ENCODE data around the gene USP16. TPM values are rescaled to one million over a fixed set of nuclear protein-coding genes. Genes with fewer than 3 reads are reported as not detected.
A peak's percentile ranks its signal among the peaks of the same experiment; 100 is the strongest.
"Not testable (repeated sequence)": the region's sequence is repeated elsewhere in the genome, so short reads cannot be mapped to it uniquely, and the experiment has no call there.

USP16 gene
- total RNA-seq, 1 experiment from 2014 or later, result 24.6 TPM

DNA sequence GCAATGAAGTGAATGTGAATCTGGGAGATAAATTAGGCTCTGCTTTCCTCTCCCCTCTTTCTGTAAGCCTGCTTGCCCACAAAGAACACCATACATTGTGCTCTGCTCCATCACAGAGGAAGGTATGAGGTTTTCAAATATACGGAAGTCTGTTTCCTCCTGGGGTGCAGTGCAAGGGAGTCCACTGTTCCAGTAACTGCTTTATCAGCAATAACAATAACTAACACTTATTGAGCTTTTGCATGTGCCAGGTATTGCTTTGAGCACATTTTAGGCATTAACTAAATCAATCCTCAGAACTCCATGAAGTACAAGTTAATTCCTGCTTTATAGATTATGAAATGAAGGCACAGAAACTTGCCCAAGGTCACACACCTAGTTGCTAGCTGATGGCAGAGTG is 41.8 kb upstream of the USP16 start:
- Histone ChIP-seq H2AFZ (no peak overlapping the region), H4K20me1 (ENCODE audit: insufficient read depth) (no peaks in the 10 kb centered on the region), H3K9me3 (ENCODE audit: insufficient read depth, low read depth) (no peaks in the 10 kb centered on the region), H3F3A (ENCODE audit: insufficient read depth, low read depth) (no peaks in the 10 kb centered on the region), H3K9me2 (ENCODE audit: insufficient read depth) (no peaks in the 10 kb centered on the region), H3K4me1 (replicated peaks; ENCODE audit: insufficient read depth) (no peaks in the 10 kb centered on the region), H3K27ac (no peak overlapping the region), H3K36me3 (ENCODE audit: low read depth) (0 out of 2 replicates have a peak, but pooled peaks cover 6% of the 10 kb centered on the region), H3K27me3 (ENCODE audit: insufficient read depth, low read depth) (no peaks in the 10 kb centered on the region), H3K4me3 (no peak overlapping the region), H3K4me2 (no peak overlapping the region), H3K79me2 (ENCODE audit: low read depth) (peaks cover 5% of the 10 kb centered on the region; the same call in 1 of the 2 replicates)
- ChIA-PET CTCF (no interaction called here), POLR2A (ENCODE audit: unreplicated experiment) (no interaction called here)
- DNase-seq, result no peak
- intact Hi-C loops (cut with micrococcal nuclease; ENCODE audit: unreplicated experiment), result no loop called here
- no TSS peak for BruUV-seq (replicated peaks)
- TF ChIP-seq EZH2 (IDR thresholded peaks at IDR 0.05; ENCODE audit: low read depth), result no peak
- TF ChIP-seq, protein P1, sequence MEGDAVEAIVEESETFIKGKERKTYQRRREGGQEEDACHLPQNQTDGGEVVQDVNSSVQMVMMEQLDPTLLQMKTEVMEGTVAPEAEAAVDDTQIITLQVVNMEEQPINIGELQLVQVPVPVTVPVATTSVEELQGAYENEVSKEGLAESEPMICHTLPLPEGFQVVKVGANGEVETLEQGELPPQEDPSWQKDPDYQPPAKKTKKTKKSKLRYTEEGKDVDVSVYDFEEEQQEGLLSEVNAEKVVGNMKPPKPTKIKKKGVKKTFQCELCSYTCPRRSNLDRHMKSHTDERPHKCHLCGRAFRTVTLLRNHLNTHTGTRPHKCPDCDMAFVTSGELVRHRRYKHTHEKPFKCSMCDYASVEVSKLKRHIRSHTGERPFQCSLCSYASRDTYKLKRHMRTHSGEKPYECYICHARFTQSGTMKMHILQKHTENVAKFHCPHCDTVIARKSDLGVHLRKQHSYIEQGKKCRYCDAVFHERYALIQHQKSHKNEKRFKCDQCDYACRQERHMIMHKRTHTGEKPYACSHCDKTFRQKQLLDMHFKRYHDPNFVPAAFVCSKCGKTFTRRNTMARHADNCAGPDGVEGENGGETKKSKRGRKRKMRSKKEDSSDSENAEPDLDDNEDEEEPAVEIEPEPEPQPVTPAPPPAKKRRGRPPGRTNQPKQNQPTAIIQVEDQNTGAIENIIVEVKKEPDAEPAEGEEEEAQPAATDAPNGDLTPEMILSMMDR (conservative IDR thresholded peaks at IDR 0.05), result no peak

DNA sequence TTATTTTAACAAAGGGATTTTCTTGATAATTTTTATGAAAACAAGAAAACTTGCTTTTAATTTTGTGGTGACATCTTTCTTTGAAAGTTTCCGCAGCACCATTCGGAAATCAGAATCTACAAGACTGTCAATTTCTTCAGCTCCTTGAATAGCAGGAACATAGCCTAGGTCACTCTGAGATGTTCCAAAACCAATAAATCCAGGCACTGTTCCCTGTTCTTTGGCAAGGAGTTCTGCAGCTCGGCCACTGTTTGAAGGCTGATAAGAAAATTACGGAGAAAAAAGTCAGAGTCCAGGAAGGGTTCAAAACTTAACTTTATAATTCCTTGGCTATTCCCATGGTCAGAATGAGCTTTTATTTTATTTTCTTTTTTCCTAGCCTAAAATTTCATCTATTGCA is 37.8 kb upstream of the USP16 start:
- H3K4me3 ChIP-seq, result no peak overlapping the region
- CTCF ChIA-PET, result no interaction called here
- peaks cover 36% of the 10 kb centered on the region for H3K79me2 ChIP-seq (ENCODE audit: low read depth)
- no peaks in the 10 kb centered on the region for H3K9me2 ChIP-seq (ENCODE audit: insufficient read depth)
- no peak overlapping the region for H2AFZ ChIP-seq
- H3K4me1 ChIP-seq (replicated peaks; ENCODE audit: insufficient read depth), result peaks cover 6% of the 10 kb centered on the region
- no peaks in the 10 kb centered on the region for H3F3A ChIP-seq (ENCODE audit: insufficient read depth, low read depth)
- intact Hi-C loops (cut with micrococcal nuclease; ENCODE audit: unreplicated experiment), result no loop called here
- BruUV-seq (replicated peaks), result no TSS peak
- 0 out of 2 replicates have a peak, but pooled peaks cover 6% of the 10 kb centered on the region for H3K36me3 ChIP-seq (ENCODE audit: low read depth)
- H3K4me2 ChIP-seq, result no peak overlapping the region
- no peak for DNase-seq
- no peak overlapping the region for H3K27ac ChIP-seq
- H4K20me1 ChIP-seq (ENCODE audit: insufficient read depth), result no peaks in the 10 kb centered on the region
- POLR2A ChIA-PET (ENCODE audit: unreplicated experiment), result no interaction called here
- TF ChIP-seq EZH2 (IDR thresholded peaks at IDR 0.05; ENCODE audit: low read depth), result no peak
- TF ChIP-seq, protein P1 (conservative IDR thresholded peaks at IDR 0.05), result no peak
- H3K27me3 ChIP-seq (ENCODE audit: insufficient read depth, low read depth), result no peaks in the 10 kb centered on the region
- no peaks in the 10 kb centered on the region for H3K9me3 ChIP-seq (ENCODE audit: insufficient read depth, low read depth)

DNA sequence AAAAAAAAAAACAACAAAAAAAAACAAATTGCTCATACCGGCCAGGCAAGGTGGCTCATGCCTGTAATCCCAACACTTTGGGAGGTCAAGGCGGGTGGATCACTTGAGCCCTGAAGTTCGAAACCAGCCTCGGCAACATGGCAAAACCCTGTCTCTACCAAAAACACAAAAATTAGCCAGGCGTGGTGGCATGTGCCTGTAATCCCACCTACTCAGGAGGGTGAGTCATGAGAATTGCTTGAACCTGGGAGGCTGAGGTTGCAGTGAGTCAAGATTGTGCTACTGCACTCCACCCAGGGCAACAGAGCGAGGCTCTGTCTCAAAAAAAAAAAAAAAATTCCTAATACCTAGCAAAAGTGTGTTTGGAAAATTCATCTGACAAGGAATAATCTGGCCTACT is 36.3 kb upstream of the USP16 start:
- H3F3A ChIP-seq (ENCODE audit: insufficient read depth, low read depth); H3K27ac ChIP-seq; CTCF ChIA-PET; H3K27me3 ChIP-seq (ENCODE audit: insufficient read depth, low read depth); H3K36me3 ChIP-seq (ENCODE audit: low read depth); H3K9me2 ChIP-seq (ENCODE audit: insufficient read depth); H3K4me3 ChIP-seq; H3K4me2 ChIP-seq; H4K20me1 ChIP-seq (ENCODE audit: insufficient read depth); DNase-seq; H3K9me3 ChIP-seq (ENCODE audit: insufficient read depth, low read depth); H3K4me1 ChIP-seq (replicated peaks; ENCODE audit: insufficient read depth); H2AFZ ChIP-seq; POLR2A ChIA-PET (ENCODE audit: unreplicated experiment); BruUV-seq (replicated peaks); intact Hi-C loops (cut with micrococcal nuclease; ENCODE audit: unreplicated experiment): not testable (repeated sequence)
- H3K79me2 ChIP-seq (ENCODE audit: low read depth), result peaks cover 45% of the 10 kb centered on the region

DNA sequence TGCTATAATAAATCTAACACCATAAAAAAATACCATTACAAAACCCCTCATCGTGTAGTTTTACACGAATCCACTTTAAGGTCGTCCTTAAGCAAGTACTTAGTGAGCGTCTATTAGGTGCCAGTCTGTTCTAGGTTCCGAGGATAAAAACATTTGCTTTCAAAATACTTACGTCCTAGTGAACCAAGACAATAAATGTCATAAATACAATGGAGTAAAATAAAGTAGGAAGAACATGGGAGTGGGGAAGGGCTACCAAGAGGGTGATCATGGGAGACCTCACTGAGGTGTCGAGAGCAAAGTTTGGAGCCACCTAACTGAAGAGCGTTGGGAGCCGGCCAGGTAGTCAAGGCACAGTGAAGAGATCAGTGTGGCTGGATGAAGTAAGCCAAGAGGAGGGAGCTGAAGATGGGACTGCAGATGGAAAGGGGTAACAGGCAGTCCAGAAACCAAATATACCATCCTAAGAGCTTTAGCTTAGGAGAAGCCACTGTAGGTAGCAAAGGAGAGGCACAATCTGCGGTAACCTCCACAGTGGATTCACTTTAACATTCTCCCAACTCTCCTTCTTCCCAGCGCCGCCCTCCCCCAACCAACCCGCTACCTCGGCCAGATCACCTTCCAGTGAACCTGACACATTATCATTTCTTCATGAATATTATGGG is 32.5 kb upstream of the USP16 start:
- peak overlapping the region; percentile 97 for H3K27ac ChIP-seq
- DNase-seq, result no peak
- H4K20me1 ChIP-seq (ENCODE audit: insufficient read depth), result no peaks in the 10 kb centered on the region
- ChIA-PET CTCF (no interaction called here), POLR2A (ENCODE audit: unreplicated experiment) (interaction anchor here (0.6 to 0.8 kb wide), 2 partner anchors 11 to 17 kb away, joined by 8 read pairs; no protein-coding TSS in a partner anchor)
- BruUV-seq (replicated peaks), result TSS peak; percentile 42
- no peaks in the 10 kb centered on the region for H3K9me3 ChIP-seq (ENCODE audit: insufficient read depth, low read depth)
- H3K36me3 ChIP-seq (ENCODE audit: low read depth), result no peaks in the 10 kb centered on the region
- peak overlapping the region; percentile 82 for H2AFZ ChIP-seq
- H3K79me2 ChIP-seq (ENCODE audit: low read depth), result peaks cover 45% of the 10 kb centered on the region
- peak overlapping the region; percentile 83 for H3K4me3 ChIP-seq
- peak overlapping the region; percentile 85 for H3K4me2 ChIP-seq
- intact Hi-C loops (cut with micrococcal nuclease; ENCODE audit: unreplicated experiment), result loop anchor here (2.0 kb wide), 1 partner anchor 33 kb away; the partner anchor contains the start of gene USP16
- H3K27me3 ChIP-seq (ENCODE audit: insufficient read depth, low read depth), result no peaks in the 10 kb centered on the region
- H3F3A ChIP-seq (ENCODE audit: insufficient read depth, low read depth), result peaks cover 8% of the 10 kb centered on the region
- no peak for TF ChIP-seq EZH2 (IDR thresholded peaks at IDR 0.05; ENCODE audit: low read depth)
- TF ChIP-seq, protein P1 (conservative IDR thresholded peaks at IDR 0.05), result no peak
- H3K9me2 ChIP-seq (ENCODE audit: insufficient read depth), result no peaks in the 10 kb centered on the region
- H3K4me1 ChIP-seq (replicated peaks; ENCODE audit: insufficient read depth), result peaks cover 17% of the 10 kb centered on the region

Measured in PC-9 (cell line).